GM20000 (cell line): ENCODE data around the gene TRIM22.

Experiments
- DNase-seq: peaks from one replicate; pipeline ENCODE4 v3.0.0; 2012; ENCODE audit warnings: low spot score
- CTCF ChIP-seq: IDR thresholded peaks from 2 replicates; pipeline ENCODE4 v1.5.1; 2012; ENCODE audit warnings: mild to moderate bottlenecking, control low read depth; ENCODE audit errors: extremely low read depth, missing control alignments

TRIM22 gene

DNA sequence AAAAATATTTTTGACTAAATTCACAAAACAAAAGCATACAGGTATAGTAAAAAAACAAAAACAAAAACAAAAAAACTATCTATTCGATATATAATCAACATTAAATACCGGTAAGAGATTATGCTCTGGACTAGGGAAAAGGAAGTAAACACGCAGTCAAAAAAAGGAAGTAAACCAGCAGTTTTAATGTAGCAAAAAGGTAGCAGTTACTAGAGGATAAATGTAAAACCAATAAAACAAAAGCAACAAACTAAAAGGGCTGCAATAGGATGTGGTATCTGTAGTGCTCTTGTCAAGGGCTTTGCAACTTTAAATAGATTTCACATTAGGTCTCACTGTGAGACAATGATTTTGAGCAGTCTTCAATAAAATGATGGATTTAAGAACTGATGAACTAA is 2.4 kb downstream of the TRIM22 start:
- no peak for DNase-seq
- no peak for TF ChIP-seq CTCF

DNA sequence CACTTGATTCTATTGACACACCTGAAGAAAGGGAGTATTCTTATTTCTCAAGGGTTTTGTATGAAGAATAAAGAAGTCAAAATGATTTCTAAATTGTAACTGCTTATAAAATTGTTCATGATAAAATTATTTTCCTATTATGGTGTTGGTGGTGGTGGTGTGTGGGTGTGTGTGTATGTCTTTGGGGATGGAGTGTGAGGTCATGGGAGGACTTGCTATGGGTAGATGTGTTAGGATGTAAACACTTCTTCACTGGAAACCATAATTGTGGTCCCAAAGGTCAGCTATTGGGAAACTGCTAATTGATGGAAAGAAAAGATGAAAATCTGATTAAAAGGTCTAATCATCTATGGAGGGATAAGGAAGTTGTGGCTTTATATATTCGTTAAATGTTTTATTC is 5.1 kb downstream of the TRIM22 start:
- no peak for DNase-seq
- no peak for TF ChIP-seq CTCF

- no peak for DNase-seq
- no peak for TF ChIP-seq CTCF
Measured at GRCh38 chr11:5695580-5695979, 6.0 kb downstream of the TRIM22 start.

DNA sequence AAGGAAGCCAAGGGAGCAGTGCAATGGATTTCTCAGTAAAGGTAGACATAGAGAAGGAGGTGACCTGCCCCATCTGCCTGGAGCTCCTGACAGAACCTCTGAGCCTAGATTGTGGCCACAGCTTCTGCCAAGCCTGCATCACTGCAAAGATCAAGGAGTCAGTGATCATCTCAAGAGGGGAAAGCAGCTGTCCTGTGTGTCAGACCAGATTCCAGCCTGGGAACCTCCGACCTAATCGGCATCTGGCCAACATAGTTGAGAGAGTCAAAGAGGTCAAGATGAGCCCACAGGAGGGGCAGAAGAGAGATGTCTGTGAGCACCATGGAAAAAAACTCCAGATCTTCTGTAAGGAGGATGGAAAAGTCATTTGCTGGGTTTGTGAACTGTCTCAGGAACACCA is 6.6 kb downstream of the TRIM22 start:
- no peak for DNase-seq
- TF ChIP-seq CTCF = no peak

- no peak for DNase-seq
- TF ChIP-seq CTCF = no peak
Measured at GRCh38 chr11:5698281-5698680, 8.7 kb downstream of the TRIM22 start.

DNA sequence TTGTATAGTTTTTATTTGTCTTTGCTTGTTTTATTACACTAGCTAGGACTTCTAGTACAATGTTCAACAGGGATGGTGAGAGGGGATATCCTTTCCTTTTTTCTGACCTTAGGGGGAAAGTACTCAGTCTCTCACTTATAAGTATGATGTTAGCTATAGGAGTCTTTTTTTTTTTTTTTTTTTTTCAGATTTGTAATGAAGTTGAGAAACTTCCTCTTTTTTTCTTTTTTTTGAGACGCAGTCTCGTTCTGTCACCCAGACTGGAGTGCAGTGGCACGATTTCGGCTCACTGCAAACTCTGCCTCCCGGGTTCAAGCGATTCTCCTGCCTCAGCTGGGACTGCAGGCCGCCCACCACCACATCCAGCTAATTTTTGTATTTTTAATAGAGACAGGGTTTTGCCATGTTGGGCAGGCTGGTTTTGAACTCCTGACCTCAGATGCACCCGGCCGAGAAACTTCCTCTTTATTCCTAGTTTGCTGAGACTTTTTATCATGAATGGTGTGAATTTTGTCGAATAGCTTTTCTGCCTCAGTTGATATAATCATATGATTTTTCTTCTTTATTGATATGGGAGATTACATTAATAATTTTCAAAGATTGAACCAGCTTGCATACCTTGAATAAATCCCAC is 10.9 kb downstream of the TRIM22 start:
- no peak for TF ChIP-seq CTCF

GRCh38 chr11:5701055-5701577 is 11.5 kb downstream of the TRIM22 start:
- DNase-seq = no peak
- TF ChIP-seq CTCF = no peak

More for the DNA sequence above, 10.9 kb downstream of the TRIM22 start:
- no peak for DNase-seq
